SK-N-SH (cell line): ENCODE measurements around the gene PRAF2. TPM values are rescaled to one million over a fixed set of nuclear protein-coding genes. Genes with fewer than 3 reads are reported as not detected.

Experiments used
- CTCF ChIA-PET: fragments of 300-600, 350-600 bp; formaldehyde crosslinking; extraction: SDS; loops from one replicate; lab custom pipeline; 2021; lab: Yijun Ruan, JAX
- POLR2A ChIA-PET: fragments of 350-600 bp; sonication (Branson Sonifier 250); formaldehyde crosslinking; extraction: SDS; loops from one replicate; lab custom pipeline; 2020; ENCODE audit warnings: antibody characterized with exemption, inconsistent platforms; lab: Yijun Ruan, JAX
- DNase-seq: peaks from one replicate; pipeline ENCODE4 v3.0.0; 2012
- H2AFZ ChIP-seq: fragments of 200-600 bp; sonication (generic); 2 replicates; pipeline ENCODE4 v1.8.1; 2016; ENCODE audit warnings: antibody characterized with exemption, mild to moderate bottlenecking, low read depth
- H3F3A ChIP-seq: fragments of 200-600 bp; sonication (generic); replicated peaks from 2 replicates; pipeline ENCODE3; 2016; ENCODE audit warnings: antibody characterized with exemption, mild to moderate bottlenecking; ENCODE audit not compliant: insufficient read depth
- H3K27ac ChIP-seq, 2 experiments: fragments of 200-500 bp in 1 of 2; fragments of 200-600 bp in 1 of 2; sonication (Bioruptor generic) in 1 of 2; sonication (generic), shearing (Covaris generic) in 1 of 2; 2 replicates each; pipeline versions ENCODE4 v1.5.1 to v1.6.1; 2014 to 2016; ENCODE audit warnings: low read depth in 2 of 2, inconsistent platforms in 1 of 2, low read length in 1 of 2, mild to moderate bottlenecking in 1 of 2, mixed read lengths in 1 of 2
- H3K27me3 ChIP-seq: fragments of 200-600 bp; sonication (generic), shearing (Covaris generic); 2 replicates; pipeline ENCODE4 v1.6.1; 2016; ENCODE audit warnings: mixed run types; ENCODE audit not compliant: insufficient read depth
- H3K36me3 ChIP-seq, 2 experiments: fragments of 200-500 bp in 1 of 2; fragments of 200-600 bp in 1 of 2; sonication (Bioruptor generic) in 1 of 2; sonication (generic) in 1 of 2; replicated peaks in 1 of 2; 2 replicates each; pipeline versions ENCODE3 to v1.5.1; 2014 to 2016; ENCODE audit warnings: low read length in 1 of 2, mild to moderate bottlenecking in 1 of 2; ENCODE audit not compliant: insufficient read depth in 2 of 2, control insufficient read depth in 1 of 2
- H3K4me1 ChIP-seq, 2 experiments: fragments of 200-500 bp in 1 of 2; fragments of 200-600 bp in 1 of 2; sonication (Bioruptor generic) in 1 of 2; sonication (generic), shearing (Covaris generic) in 1 of 2; 2 replicates each; pipeline versions ENCODE4 v1.5.1 to v1.6.1; 2014 to 2016; ENCODE audit warnings: low read depth in 1 of 2, low read length in 1 of 2, mixed run types in 1 of 2; ENCODE audit not compliant: insufficient read depth in 2 of 2, control insufficient read depth in 1 of 2
- H3K4me2 ChIP-seq: fragments of 200-600 bp; sonication (generic), shearing (Covaris generic); 2 replicates; pipeline ENCODE4 v1.6.1; 2017; ENCODE audit warnings: mixed run types
- H3K4me3 ChIP-seq, 2 experiments: fragments of 200-500 bp in 1 of 2; fragments of 200-600 bp in 1 of 2; sonication (Bioruptor generic) in 1 of 2; sonication (generic), shearing (Covaris generic) in 1 of 2; 2 replicates each; pipeline versions ENCODE4 v1.5.1 to v1.8.1; 2014 to 2016; ENCODE audit warnings: low read depth in 2 of 2, inconsistent platforms in 1 of 2, low read length in 1 of 2, mild to moderate bottlenecking in 1 of 2, mixed read lengths in 1 of 2, moderate library complexity in 1 of 2
- H3K79me2 ChIP-seq: fragments of 200-600 bp; sonication (generic); 2 replicates; pipeline ENCODE4 v1.8.1; 2017; ENCODE audit warnings: mild to moderate bottlenecking; ENCODE audit not compliant: insufficient read depth
- H3K9ac ChIP-seq: fragments of 200-600 bp; sonication (generic); 2 replicates; pipeline ENCODE4 v1.6.1; 2017; ENCODE audit warnings: mixed run types
- H3K9me2 ChIP-seq: fragments of 200-600 bp; sonication (generic); 2 replicates; pipeline ENCODE4 v1.6.1; 2017; ENCODE audit warnings: mixed run types
- H3K9me3 ChIP-seq: fragments of 200-600 bp; sonication (generic); 2 replicates; pipeline ENCODE4 v1.6.1; 2017; ENCODE audit warnings: mixed run types, mild to moderate bottlenecking, moderate library complexity
- H4K20me1 ChIP-seq: fragments of 200-600 bp; sonication (generic); 2 replicates; pipeline ENCODE4 v1.6.1; 2017; ENCODE audit warnings: mild to moderate bottlenecking, mixed run types; ENCODE audit not compliant: insufficient read depth
- EP300 ChIP-seq, 2 experiments: IDR thresholded peaks; 2 replicates each; pipeline versions ENCODE4 v1.4.0 to v1.6.1; 2012; ENCODE audit warnings: borderline replicate concordance in 1 of 2, low read depth in 1 of 2, low read length in 1 of 2
- EZH2phosphoT487 ChIP-seq: fragments of 200-600 bp; sonication (generic); IDR thresholded peaks from 2 replicates; pipeline ENCODE4 v1.6.1; 2017; ENCODE audit warnings: low read depth, mixed run types, mild to moderate bottlenecking, antibody characterized with exemption, moderate library complexity, borderline replicate concordance
- FOSL2 ChIP-seq: IDR thresholded peaks from 2 replicates; pipeline ENCODE4 v1.4.0; 2012; ENCODE audit warnings: low read depth, mild to moderate bottlenecking, moderate library complexity, borderline replicate concordance
- FOXJ3 ChIP-seq: sonication (generic); formaldehyde crosslinking; IDR thresholded peaks from 2 replicates; pipeline ENCODE4 v1.5.1; 2020; ENCODE audit warnings: mild to moderate bottlenecking, missing genetic modification reagents
- GABPA ChIP-seq: IDR thresholded peaks from 2 replicates; pipeline ENCODE4 v1.4.0; 2012; ENCODE audit warnings: low read depth, mild to moderate bottlenecking
- MXI1 ChIP-seq: IDR thresholded peaks from 2 replicates; pipeline ENCODE4 v1.6.1; 2012; ENCODE audit warnings: mild to moderate bottlenecking, low read depth, low read length, improper control_type of control experiment
- NRF1 ChIP-seq: IDR thresholded peaks from 2 replicates; pipeline ENCODE4 v1.6.1; 2012; ENCODE audit warnings: low read depth, mild to moderate bottlenecking, low read length
- RFX5 ChIP-seq: IDR thresholded peaks from 2 replicates; pipeline ENCODE4 v1.6.1; 2012; ENCODE audit warnings: mild to moderate bottlenecking, improper control_type of control experiment, low read length
- SIN3A ChIP-seq: IDR thresholded peaks from 2 replicates; pipeline ENCODE4 v1.6.1; 2012; ENCODE audit warnings: low read depth, mild to moderate bottlenecking, low read length, moderate library complexity, borderline replicate concordance
- SMC3 ChIP-seq: IDR thresholded peaks from 2 replicates; pipeline ENCODE4 v1.6.1; 2012; ENCODE audit warnings: low read depth, low read length, improper control_type of control experiment
- TCF12 ChIP-seq: IDR thresholded peaks from 2 replicates; pipeline ENCODE4 v1.4.0; 2012
- TEAD4 ChIP-seq: IDR thresholded peaks from 2 replicates; pipeline ENCODE4 v1.4.0; 2012; ENCODE audit warnings: mild to moderate bottlenecking, borderline replicate concordance; ENCODE audit not compliant: insufficient read depth
- YY1 ChIP-seq: IDR thresholded peaks from 2 replicates; pipeline ENCODE4 v1.4.0; 2012; ENCODE audit warnings: low read depth, mild to moderate bottlenecking
- ZBTB33 ChIP-seq: IDR thresholded peaks from 2 replicates; pipeline ENCODE4 v1.4.0; 2012; ENCODE audit warnings: low read depth, borderline replicate concordance
- WGBS: methylation state at CpG from one replicate; pipeline ENCODE4 v1.1.6; 2017; ENCODE audit warnings: low lambda C conversion rate; 5-methylcytosine and 5-hydroxymethylcytosine counted together
- polyA plus RNA-seq, 3 experiments: library from polyadenylated mRNA; depleted of rRNA; stranded (reverse); fragments of >200 nt; gene quantifications; 2 replicates each; pipeline ENCODE4 v1.2.3, GENCODE V29; 2012
- TF ChIP-seq, protein P1 (sequence below): IDR thresholded peaks from 2 replicates; pipeline ENCODE4 v1.4.0; 2012; ENCODE audit warnings: low read depth, borderline replicate concordance
- TF ChIP-seq, protein P2 (sequence below): IDR thresholded peaks from 2 replicates; pipeline ENCODE4 v1.4.0; 2012; ENCODE audit warnings: low read depth

PRAF2 gene
- polyA plus RNA-seq, 1 of the 3 experiments (the other 2 are of a cell fraction) = 91.9 TPM

DNA sequence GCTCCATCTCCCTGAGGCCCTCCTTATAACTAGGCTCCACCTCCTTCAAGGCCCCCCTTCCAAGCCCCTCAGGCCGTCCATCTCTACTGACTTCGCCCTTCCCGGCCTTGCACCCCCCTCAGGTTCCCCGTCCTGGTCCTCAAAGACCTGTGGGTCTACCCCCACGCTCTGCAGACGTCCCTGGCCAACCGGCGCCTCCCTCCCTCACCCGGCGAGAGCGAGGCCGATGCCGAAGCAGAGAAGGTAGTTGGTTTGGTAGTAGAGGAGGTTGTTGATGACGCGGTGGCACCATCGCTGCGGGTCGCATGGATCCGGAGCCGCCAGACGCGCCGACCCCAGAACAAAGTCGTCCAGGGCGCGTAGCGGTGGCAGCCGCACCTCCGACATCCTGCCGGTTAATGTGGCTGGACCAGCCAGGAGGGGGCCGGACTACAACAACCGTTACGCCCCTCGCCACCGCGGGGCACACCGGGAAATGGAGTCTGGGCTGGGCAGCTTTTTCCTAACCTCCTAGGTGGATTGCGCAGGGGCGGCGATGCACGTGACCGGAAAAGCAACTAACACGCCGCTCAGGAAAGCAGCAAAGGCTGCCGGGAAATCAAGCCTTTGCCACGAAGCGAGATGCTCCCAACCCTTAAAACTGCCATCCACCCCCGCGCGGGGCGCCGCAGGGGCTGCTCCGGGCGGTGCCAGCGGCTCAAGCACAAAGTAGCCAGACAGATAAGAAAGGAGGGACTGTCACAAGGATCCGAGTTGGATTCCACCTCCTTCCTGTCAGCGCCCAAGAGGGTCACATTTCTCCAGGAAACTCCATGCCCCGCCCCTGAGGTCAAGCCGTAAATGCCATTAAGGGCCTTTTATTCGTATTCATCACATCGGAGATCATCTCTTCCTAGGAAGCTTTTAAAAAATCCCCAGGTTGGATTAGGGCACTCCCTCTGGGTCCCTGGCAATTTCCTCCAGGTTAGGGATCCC, at the start of gene PRAF2 (continued):
- TF ChIP-seq ZBTB33 (peak; percentile 26; the same call in 1 of the 2 replicates), NRF1 (peak; percentile 76), RFX5 (no peak), EZH2phosphoT487 (no peak), FOXJ3 (0 out of 2 replicates have a peak, but pooled peaks have one; percentile 29), YY1 (peak; percentile 39; the same call in 1 of the 2 replicates), EP300 (IDR thresholded peaks at IDR 0.05; ENCODE audit: borderline replicate concordance in 1 of 2, low read depth in 1 of 2, low read length in 1 of 2) (0 out of 4 replicates have a peak, but pooled peaks of 1 of the 2 experiments have one; percentile 37), SIN3A (0 out of 2 replicates have a peak, but pooled peaks have one; percentile 46), TCF12 (no peak), TEAD4 (no peak)
- TF ChIP-seq, protein P1, sequence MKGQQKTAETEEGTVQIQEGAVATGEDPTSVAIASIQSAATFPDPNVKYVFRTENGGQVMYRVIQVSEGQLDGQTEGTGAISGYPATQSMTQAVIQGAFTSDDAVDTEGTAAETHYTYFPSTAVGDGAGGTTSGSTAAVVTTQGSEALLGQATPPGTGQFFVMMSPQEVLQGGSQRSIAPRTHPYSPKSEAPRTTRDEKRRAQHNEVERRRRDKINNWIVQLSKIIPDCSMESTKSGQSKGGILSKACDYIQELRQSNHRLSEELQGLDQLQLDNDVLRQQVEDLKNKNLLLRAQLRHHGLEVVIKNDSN = peak; percentile 97

DNA sequence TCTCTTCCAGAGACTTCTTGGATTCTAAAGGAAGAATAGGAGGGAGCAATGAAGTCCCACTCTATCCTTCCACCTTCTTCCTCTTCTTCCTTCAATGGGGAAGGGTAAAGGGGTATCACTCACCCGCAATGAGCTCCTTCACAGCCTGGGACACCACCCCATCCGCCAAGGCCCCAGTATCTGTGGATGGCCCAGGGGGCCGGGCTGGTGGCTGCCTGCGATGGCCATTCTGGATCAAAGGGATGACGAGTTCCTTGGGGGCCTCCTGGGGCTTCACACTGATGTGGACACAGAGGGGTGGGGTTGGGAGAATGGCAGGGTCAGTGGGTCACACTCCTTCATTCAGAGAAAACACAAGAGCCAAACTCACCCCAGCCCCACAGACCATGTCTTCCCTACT, 48.7 kb upstream of the PRAF2 start:
- no peak overlapping the region for H2AFZ ChIP-seq
- WGBS = 95% methylated on average over 2 of the region's 5 CpGs
- TF ChIP-seq, protein P2, sequence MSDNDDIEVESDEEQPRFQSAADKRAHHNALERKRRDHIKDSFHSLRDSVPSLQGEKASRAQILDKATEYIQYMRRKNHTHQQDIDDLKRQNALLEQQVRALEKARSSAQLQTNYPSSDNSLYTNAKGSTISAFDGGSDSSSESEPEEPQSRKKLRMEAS = no peak
- no peak for TF ChIP-seq GABPA
- TF ChIP-seq FOSL2 = no peak
- no peak for TF ChIP-seq SMC3
- TF ChIP-seq SIN3A = no peak
- TF ChIP-seq MXI1 = no peak
- DNase-seq = no peak
- peaks cover 22% of the 10 kb centered on the region for H3K79me2 ChIP-seq
- peaks cover 8 to 14% of the 10 kb centered on the region in 2 experiments for H3K36me3 ChIP-seq
- H3K9me3 ChIP-seq = no peaks in the 10 kb centered on the region
- peak overlapping the region; percentile 93 for H3K9ac ChIP-seq
- H3K27me3 ChIP-seq = no peaks in the 10 kb centered on the region; the same call in 1 of the 2 replicates
- ChIA-PET CTCF (no interaction called here), POLR2A (no interaction called here)
- no peaks in the 10 kb centered on the region for H3F3A ChIP-seq
- no peaks in the 10 kb centered on the region for H4K20me1 ChIP-seq
- peak overlapping the region; percentile 89 for H3K4me2 ChIP-seq
- H3K4me1 ChIP-seq = peaks cover 0 to 7% of the 10 kb centered on the region in 2 experiments; a peak in 1 of 4 replicates
- no peak overlapping the region for H3K27ac ChIP-seq
- H3K4me3 ChIP-seq = peak overlapping the region; percentile 71 to 91
- H3K9me2 ChIP-seq = no peaks in the 10 kb centered on the region
